HG02981 (cell line): ENCODE data around the gene INHA.

Experiments
- ATAC-seq: cut with Tn5 transposase; IDR thresholded peaks from one replicate; pipeline ENCODE4 v1.9.1; 2021; ENCODE audit warnings: mild to moderate bottlenecking, moderate library complexity; ENCODE audit not compliant: unreplicated experiment

INHA gene

DNA sequence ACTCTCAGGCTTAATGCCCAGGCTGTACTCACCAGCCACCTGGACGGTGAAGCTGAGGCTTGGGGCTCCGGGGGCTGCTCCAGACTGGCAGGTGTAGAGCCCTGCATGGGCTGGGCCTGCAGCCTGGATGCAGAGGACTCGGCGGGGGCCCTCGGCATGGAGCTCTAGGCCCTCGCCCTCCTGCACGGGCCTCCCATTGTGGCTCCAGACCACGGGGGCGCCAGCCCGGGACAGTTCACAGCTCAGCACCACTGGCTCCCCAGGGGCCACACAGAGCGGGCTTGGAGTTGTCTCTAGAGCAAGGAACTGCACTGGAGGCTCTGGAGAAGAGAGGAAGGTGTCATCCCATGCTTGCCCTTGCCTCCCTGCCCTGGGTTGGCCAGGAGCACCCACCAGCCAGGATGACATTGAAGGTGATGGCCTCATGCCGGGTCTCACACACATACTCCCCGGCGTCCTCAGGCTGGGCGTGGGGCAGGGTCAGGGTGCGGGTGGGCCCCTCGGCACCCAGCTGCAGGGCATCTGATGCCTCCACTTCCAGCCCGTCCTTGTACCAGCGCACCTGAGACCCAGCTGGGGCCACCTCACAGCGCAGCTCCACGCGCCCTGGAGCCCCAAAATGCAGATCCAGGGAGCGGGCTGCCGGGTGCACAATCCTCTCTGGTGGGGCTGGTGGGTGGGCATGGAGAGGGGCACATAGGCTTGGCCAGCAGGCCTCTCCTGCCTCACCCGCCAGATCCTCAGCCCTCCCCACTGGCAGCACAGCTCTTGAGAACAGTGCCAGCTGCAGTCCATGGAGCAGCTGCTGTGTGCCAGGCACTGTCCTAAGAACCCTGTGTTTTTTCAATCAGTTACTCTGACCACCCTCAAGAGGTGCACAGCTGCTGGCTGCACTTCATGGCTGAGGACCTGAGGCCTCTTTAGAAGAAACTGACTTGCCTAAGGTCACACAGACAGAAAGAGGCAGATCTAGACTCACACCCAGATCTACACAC is 14.0 kb upstream of the INHA start:
- ATAC-seq, result no peak

DNA sequence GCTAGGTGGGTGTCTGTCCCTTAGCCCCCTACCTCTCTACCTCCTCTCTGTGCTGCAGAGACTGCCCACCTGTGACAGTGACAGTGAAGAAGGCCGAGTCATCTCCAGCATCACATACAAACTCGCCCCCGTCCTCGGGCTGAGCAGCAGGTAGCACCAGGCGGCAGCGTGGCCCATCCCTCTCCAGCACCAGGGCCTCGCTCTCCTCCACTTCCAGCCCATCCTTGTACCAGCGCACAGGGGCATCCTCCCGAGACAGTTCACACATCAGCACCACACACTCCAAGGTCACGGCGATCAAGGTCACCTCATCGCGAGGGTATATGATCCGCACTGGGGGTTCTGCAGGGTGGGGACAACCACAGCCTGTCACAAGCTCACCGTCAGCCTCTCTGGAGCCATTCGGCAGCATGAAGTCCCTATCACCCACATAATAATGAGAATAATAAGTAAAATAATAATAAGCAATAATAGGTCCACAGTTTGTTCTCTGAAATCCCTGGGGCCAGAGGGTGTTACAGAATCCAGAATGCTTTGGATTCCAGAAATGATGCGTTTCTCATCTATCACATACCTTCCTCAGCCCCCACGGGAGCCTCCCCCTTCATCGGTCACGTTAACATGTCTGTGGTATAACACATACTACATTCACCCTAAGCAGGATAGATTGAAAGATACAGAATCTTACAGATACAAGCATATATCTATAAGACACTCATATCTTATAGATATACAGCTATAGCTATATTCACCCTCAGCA is 12.8 kb upstream of the INHA start:
- ATAC-seq, result no peak

DNA sequence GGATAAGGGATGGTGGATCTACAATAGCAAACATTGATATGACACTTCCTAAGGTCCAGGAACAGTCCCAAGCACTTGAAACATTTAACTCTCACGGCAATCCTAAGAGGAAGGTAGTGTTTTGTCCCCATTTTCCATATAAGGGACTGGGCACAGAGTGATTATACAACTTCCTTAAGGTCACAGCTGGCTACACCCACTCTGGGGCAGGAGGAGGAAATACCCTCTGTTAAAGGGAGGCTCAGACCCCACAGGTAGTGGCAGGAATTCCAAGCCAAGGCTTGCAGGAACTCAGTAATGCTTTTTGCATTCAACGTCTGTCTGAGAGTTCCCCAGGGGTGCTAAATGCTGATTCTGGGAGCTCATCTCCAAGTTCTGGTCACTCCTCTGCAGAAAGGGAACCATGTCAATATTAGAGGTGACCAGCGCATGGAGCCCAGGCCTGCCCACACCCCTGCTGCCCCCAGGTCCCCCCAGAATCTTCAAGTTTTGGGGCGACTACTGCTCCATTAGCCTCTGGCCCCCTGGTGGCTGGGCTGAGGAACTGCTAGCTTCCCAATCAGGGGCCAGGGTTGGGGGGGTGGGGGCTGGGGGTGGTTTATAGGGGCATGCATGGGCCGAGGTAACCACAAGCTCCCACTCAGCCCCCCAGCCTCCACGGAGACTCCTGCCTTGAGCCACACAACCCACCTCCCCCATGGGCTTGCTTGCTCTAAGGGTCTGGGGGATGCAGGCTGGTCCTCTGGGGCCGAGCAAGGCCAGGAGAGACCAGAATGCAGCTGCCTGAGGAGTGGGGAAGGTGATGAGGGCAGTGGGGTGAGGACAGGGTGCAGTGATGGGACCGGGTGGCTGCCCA is 11.8 kb upstream of the INHA start:
- no peak for ATAC-seq

DNA sequence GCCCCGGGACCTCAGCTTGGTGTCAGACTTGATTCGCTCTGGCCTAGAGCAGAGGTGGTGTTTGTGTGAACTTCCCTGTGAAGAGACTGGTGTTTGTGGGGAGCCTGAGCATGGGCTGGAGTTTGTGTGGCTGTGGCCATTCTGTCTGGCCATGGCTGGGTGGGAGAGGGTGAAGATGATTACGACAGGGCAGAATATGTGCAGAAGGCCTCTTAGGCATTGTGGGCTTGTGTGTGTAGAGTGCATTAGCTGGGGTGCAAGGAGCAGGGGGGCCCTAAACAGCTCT is 11.3 kb upstream of the INHA start:
- ATAC-seq, result no peak

DNA sequence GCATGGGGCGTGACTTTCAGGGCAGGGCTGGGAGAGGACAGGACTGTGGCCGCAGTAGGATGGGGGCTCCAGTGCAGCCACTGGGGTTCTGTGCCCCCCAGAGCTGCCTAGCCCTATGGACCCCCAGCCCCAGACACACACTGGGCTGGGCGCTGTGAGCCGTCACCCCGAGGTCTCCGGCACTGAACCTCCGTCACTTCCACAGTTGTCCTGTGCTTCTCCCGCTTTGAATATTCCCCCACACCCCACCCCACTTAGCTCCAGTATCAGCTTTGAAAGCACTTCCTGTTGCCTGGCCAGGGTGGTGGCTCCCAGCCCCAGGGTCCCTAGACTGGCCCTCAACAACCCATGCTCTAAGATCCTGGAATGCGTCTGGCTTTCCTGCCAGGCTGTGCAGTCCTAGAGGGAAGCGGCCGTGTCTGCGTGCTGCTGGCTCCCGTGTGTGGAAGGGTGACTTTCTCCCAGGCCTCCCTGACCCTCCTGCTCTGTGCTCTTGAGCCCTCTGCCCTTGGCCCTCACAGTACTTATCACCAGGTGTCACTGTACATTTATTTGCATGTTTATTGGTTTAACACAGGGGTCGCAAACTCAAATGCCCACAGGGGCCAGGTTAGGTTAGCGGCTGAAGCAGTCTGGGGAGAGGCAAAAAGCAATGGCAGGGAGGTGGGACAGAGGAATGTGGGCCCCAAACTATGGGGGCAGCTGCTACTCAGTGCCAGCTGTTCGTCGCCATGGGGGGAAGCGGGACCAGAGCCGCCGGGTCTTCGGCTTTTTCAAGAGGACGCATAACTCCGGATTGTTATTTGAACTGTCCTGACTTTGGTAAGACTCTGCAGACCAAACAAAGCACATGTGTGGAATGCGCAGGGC is 10.7 kb upstream of the INHA start:
- no peak for ATAC-seq

DNA sequence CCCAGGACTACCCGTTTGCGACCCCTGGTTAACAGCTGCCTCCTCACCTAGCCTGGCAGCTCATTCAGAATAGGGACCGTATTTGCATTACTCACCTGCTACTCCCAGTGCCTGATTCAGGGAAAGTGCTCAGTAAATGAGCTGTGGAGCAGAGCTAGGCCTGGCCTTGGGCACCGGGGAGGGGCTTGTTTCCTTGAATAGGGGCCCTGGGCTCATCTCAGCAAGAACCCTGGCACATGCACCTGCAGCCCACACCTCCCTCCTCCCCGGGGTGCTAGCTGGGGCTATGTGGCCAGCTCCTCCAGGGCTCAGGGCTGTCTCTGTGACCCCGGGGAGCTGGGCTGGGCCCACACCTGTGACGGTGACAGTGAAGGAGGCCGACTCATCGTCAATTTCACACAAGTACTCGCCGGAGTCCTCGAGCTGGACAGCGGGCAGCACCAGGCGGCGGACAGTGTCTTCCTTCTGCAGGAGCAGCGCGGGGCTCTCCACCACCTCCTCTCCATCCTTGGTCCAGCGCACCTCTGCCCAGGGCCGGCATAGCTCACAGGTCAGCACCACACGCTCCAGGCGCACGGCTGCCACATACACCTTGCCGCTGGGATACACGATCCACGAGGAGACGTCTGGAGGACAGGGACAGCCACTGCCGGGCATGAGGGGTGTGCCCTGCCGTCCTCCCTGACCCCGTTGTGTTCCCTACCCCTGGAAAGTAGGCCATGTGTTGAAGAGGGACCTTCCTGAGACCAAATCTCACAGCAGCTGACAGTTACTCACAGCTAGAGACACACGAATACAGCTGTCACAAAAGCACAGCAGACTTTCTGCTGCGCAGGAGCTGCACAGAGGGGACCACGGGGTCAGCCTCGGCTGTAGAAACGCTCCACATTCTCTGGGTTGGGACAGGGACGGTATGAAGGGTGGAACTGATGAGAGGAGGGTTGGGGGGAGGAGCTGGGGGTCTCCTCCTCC is 9.8 kb upstream of the INHA start:
- no peak for ATAC-seq

DNA sequence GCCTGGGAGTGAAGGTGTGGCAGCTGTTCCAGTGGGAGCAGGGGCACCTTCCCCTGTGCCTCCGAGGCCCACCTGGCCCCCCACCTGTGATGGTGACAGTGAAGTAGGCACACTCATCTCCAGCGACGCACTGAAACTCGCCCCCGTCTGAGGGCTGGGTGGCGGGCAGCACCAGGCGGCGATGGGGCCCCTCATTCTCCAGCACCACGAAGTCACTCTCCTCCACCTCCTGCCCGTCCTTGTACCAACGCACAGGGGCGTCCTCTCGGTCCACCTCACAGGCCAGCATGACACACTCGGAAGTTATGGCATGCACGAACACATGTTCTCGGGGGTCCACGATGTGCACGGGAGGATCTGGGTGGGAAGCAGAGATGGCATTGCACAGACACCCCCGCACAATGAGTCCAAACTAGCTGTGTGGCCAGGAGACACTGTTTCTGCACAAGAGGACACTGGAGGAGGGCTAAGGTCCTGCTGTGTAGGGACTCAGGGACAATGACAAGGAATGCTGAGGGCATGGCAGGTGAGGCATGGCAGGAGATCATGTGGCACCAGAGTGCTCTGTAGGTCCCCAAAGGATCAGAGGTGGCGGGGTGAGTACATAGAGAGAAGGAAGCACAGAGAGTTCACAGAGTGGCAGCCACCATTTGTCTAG is 8.7 kb upstream of the INHA start:
- ATAC-seq, result no peak

DNA sequence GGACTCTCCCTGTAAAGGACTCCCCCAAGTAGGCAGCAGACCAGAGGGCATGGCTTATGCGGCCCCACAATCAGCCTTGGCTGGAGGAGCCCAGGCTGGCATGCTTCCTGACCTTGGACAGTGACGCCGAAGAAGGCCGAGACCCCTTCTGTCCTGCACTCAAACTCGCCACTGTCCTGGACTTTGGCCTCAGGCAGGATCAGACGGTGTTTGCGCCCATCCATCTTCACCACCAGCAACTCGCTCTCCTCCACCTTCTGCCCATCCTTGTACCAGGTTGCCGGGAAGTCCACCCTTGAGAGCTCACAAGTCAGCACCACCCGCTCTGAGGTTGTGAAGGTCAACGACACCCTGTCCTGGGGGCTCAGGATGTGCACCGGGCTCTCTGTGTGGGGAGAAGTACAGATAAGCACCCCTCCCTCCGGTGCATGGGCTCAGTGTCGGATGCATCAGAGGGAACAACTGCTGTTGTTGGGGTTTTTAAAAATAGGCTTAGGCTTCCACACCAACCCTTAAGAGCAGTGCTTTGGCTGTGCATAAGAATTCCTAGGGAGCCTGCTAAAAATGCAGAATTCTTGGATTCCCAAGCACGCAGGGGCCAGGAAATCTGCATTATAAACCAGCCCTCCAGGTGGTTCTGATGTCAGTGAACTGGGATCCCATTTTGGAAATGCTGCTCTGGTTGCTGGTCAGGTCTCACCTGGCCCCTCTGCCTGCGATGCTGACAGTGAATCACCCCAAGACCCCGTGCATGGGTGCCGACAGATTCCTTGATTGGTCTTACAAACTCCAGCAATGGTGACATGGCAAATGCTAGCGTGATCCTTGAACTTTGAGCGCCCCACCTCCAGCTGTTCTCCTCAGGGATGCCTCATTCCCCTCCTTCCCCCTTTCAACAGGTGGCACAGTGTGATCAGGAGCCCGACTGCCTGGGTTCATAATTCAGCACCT is 6.7 kb upstream of the INHA start:
- no peak for ATAC-seq

DNA sequence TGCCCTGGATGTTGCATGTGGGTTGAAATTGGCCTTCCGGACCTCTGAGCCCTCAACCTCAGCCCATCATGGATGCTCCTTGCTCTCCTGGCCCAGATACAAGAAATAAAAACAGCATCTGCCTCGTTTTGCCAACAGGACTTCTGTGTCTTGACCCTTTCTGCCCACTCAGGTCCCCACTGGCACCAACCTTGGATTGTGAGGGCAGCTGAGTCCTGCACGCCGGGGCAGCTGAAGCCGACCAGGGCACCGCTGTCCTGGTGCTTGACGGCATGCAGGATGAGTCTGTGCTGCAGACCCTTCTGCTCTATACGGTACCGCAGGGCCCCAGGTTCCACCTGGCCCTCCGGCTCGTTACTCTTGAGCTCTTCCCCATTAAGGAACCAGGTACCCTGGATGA is 5.5 kb upstream of the INHA start:
- no peak for ATAC-seq

DNA sequence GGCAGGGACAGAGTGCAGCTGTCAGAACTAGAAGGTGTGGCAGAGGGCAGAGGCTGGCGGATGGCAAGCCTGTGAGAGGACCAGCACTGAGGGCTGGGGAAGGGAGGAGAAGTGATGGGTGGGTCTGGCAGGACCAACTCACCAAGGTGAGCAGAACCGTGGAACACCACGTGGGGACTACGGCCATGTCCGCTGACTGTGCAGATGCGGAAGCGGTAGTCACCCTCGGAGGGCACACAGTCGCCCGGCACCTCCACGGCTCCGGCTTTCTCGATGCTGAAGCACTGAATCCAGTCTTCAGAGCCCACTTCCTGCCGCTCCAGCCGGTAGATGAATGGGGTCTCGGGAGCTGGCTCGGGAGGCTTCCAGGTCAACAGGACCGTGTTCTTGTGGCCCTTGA is 5.0 kb upstream of the INHA start:
- ATAC-seq, result no peak

DNA sequence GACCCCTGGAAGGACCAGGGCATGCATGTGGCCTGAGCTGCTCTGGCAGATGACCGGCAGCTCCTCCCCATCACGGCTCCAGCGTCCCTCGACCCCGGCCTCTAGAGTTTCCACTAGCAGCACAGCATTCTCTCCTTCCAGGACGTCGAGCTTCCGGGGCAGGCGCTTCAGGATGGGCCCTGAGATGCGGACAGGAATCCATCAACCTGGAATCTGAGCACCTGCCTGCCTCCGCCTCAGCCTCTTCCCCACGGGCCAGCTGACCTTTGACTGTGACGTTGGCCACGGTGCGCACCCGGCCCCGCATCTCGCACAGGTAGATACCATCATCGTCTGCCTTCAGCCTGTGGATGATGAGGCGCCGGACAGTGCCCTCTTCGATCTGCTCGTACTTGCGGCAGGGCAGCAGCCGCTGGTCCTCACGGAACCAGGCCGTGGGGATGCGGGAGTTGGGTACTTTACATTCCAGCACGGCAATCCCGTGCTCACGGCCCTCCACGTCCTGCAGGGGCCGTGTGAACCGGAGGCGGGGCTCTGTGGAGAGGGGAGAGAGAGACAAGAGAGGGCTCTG is 4.2 kb upstream of the INHA start:
- no peak for ATAC-seq

DNA sequence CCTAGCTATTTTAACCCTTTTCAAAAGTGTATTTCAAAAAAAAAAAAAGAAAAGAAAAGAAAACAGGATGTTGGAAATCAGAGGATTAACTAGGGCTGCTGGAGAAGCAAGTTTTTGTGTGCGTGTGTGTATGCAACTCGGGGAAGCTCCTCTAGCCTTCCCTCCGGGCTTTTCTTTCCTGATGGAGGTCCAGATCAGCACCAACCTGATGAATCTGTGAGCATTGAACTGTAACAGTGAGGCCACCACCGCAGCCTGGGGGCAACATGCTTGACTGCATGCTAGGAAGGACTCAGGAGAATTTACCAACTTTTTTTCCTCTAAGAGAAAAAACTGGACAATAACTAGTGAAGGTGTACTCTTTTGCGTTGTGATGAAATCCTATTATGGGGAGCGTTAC is 3.1 kb upstream of the INHA start:
- ATAC-seq, result no peak

DNA sequence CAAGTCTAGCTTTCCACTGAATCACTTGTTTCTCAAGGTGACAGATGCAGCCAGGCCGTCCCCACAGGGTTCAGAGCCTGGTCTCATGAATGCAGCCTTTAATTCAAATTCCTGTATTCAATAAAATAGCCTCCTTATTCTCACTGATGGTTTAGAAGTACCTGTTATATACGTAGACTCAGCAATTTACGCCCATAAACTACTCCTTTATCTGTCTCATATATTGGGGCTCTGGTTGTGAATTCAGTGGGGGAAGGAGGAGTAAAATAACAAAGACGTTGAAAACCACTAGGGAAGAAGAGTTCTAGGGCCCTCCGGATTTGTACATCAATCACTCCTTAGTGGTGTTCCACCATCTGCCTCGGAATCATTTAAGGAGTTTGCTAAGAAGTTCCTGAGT is 2.5 kb upstream of the INHA start:
- no peak for ATAC-seq

DNA sequence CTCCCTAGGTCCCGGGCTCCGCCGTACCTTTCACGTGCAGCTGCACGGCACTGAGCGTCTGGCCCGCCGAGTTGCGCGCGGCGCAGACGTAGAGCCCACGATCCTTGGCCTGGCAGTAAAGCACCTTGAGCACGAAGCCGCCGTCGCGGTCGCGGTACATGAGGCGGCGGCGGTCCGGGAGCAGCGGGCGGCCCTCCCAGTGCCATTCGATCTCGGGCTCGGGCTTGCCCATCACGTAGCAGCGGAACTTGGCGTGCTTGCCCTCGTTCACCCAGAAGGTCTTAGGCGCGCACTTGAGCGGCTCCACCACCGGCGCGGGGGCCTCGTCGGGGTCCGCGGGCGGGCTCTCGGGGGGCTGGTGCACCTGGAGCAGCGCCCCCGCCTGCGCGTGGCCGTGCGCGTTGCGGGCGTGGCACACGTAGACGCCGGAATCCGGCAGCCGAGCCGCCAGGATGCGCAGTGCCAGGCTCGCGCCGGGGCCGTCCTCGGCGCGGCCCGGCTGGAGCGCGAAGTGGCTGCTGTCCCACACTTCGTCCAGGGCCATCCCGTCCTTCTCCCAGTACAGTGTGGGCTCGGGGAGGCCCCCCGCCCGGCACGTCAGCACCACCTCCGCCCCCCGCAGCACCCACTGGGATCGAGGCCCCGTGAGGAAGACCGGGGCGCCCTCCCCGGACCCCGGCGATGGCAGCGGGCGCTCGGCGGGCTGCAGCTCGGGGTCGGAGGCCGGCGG is 1.8 kb upstream of the INHA start:
- no peak for ATAC-seq

DNA sequence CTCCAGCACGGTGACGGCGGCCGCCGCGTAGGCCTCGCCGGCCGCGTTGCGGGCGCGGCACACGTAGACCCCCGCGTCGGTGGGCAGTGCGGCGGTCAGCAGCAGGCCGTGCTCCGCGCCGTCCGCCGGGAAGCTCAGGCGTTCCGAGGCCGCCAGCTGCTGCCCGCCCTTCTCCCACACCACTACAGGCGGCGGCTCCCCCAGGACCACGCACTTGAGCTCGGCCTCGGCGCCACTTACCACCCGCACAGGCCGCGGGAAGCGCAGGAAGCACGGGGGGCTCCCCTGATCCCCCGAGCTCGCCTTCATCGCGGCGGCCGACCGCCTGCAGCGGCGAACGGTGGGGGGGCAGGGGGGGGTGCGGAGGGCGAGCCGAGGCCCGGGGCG is 1.2 kb upstream of the INHA start:
- no peak for ATAC-seq

DNA sequence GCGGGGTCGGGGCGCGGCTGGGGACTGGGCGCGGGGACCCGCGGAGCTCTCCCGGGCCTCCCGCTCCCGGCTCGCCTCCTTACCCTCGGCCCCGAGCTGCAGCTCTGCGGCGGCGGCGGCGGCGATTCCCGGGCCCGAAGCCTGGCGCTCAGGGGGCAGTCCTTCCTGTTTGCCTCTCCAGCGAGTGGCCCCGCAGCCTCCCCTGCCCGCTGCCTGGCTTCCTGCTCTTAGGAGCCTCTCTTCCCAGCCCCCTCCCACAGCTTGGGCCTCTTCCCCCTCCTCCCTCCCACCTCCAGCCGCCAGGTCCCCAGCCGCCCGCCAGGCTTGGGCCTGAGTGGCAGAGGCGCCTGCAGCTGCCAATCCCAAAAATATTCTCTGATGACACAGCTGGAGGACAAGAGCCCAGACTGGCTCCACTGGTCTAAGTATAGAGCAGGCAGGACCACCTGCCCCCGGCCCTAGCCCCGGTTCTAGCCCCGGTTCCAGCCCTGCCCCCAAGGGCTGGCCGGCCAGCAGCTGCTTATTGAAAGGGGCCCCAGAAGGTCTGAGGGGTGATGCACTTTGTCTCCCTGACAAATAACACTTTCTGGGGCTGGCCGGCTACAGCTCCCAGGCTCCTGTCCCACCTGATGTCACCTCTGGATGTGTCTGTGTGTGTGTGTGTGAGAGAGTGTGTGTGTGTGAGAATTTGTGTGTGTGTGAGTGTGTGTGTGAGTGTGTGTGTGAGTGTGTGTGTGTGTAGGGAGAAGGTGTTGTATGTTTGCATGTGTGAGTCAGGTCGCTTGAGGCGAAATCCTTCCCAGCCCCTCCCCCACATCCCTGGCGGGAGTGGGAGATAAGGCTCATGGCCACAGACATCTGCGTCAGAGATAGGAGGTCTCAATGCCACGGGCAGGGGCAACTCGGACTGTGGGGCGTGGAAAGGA is 536 bp upstream of the INHA start, which contains the start of gene OBSL1:
TSS of gene OBSL1 (minus strand) at position 229 of the 926 bp plus-strand sequence. CDS start 307 bp downstream, outside the sequence.
- no peak for ATAC-seq
